A375 (cell line): ENCODE measurements around the gene SETD5. TPM values are rescaled to one million over a fixed set of nuclear protein-coding genes. Genes with fewer than 3 reads are reported as not detected.

Experiments used
- total RNA-seq: library from RNA; depleted of rRNA; stranded (reverse); fragments of >200 nt; shearing (Covaris generic); gene quantifications from 2 replicates; pipeline ENCODE4 v1.2.3, GENCODE V29; 2014; rRNA removed

Gene SETD5
- total RNA-seq, result 59.7 and 69.2 TPM in 2 replicates

DNA sequence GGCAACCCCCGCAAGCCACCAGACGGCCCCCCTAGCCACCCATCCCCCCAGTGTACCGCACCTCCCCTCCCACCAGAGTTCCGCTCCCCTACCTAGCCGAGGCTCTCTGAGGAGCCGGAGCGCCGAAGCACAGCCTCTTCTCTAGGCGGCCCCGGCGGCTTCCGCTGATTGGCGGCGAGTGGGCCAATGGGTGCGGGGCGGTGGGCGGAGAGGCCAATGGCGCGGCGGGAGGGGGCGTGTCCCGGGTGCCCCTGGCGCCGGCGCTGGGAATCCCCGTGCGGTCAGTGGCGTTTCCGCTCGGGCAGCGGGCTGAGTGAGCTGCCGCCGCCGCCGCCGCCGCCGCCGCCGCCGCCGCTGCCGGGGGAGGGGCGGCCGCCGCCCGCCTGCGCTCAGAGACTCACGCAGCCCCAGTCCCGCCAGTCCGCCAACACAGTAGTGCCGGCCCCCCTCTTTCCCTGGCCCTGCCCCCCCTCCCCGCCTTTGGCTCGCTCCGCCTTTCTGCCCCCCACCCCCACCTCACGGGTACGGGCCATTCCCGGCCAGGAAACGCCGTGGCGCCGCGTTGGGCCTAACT, at the start of gene SETD5:
Gene SETD5, plus strand, starts transcription at position 284 of the 574 bp plus-strand sequence. CDS start 31,324 bp downstream, outside the sequence.

GRCh38 chr3:9362731-9363530, 34.5 kb upstream of the SETD5 start, which contains the start of gene THUMPD3:
Gene THUMPD3, plus strand, starts transcription at chr3:9363054. Its CDS starts 2,015 bp downstream, at chr3:9365069.

Other genes with a start within 250 kb of the SETD5 start
- gene SRGAP3, start 148.0 kb upstream of the SETD5 start, total RNA-seq, result 6.5 and 6.8 TPM in 2 replicates
- 51.9 and 59.8 TPM in 2 replicates for gene THUMPD3, start 34.6 kb upstream of the SETD5 start, total RNA-seq
- not detected in 2 replicates for gene LHFPL4, start 156.2 kb downstream of the SETD5 start, total RNA-seq